Activated T-cell treated with anti-CD3 and anti-CD28 coated beads, Interleukin-2, amount 50 U/mL, for 4 hours (primary cell): Measurements from ENCODE around the gene DDX6. TPM values are rescaled to one million over a fixed set of nuclear protein-coding genes. Genes with fewer than 3 reads are reported as not detected.
"Not testable (repeated sequence)": the region's sequence is repeated elsewhere in the genome, so short reads cannot be mapped to it uniquely, and the experiment has no call there.

ENCODE experiments used
- ATAC-seq, 2 donors: fragments of 200-7000 bp; cut with Tn5 transposase; one replicate each; pipeline ENCODE4 v1.10.0; 2021
- DNase-seq: peaks from one replicate; pipeline ENCODE4 v3.0.0-alpha.2; 2020
- H3K27me3 Mint-ChIP-seq: one replicate; pipeline ENCODE4 v1.8.0; 2021; ENCODE audit warnings: low read depth, mixed read lengths
- H3K36me3 Mint-ChIP-seq: one replicate; pipeline ENCODE4 v1.8.0; 2022; ENCODE audit warnings: mixed read lengths; ENCODE audit not compliant: insufficient read depth
- H3K4me1 Mint-ChIP-seq: one replicate; pipeline ENCODE4 v1.8.0; 2021; ENCODE audit warnings: low read depth, mixed read lengths
- H3K4me3 Mint-ChIP-seq: one replicate; pipeline ENCODE4 v1.8.0; 2021; ENCODE audit warnings: mild to moderate bottlenecking, moderate library complexity, mixed read lengths
- H3K9me3 Mint-ChIP-seq: one replicate; pipeline ENCODE4 v1.8.0; 2021; ENCODE audit warnings: mixed read lengths
- total RNA-seq, 3 donors: library from RNA; stranded (reverse); gene quantifications; one replicate each; pipeline ENCODE4 v1.2.1, GENCODE V29; 2021

The DDX6 gene
- total RNA-seq, 3 donors from 2014 or later: 121 to 147 (median 132) TPM

- no peak for DNase-seq
- Mint-ChIP-seq H3K36me3 (no peaks in the 10 kb centered on the region), H3K4me3 (no peak overlapping the region), H3K9me3 (no peaks in the 10 kb centered on the region), H3K4me1 (peaks cover 1% of the 10 kb centered on the region), H3K27me3 (no peaks in the 10 kb centered on the region)
- no peak for ATAC-seq
These were observed 50.1 kb downstream of the DDX6 start for GRCh38 chr11:118740892-118741291.

GRCh38 chr11:118735203-118735602, 55.8 kb downstream of the DDX6 start:
- Mint-ChIP-seq H3K4me3 (no peak overlapping the region), H3K4me1 (no peaks in the 10 kb centered on the region), H3K27me3 (peaks cover 3% of the 10 kb centered on the region), H3K9me3 (no peaks in the 10 kb centered on the region), H3K36me3 (no peaks in the 10 kb centered on the region)
- DNase-seq (no peak), ATAC-seq (no peak)

- Mint-ChIP-seq H3K36me3 (no peaks in the 10 kb centered on the region), H3K4me1 (no peaks in the 10 kb centered on the region), H3K4me3 (no peak overlapping the region), H3K27me3 (peaks cover 3% of the 10 kb centered on the region), H3K9me3 (no peaks in the 10 kb centered on the region)
- no peak for ATAC-seq
- DNase-seq: no peak
These were observed 56.9 kb downstream of the DDX6 start for GRCh38 chr11:118734031-118734430.

GRCh38 chr11:118729753-118730152, 61.2 kb downstream of the DDX6 start:
- ATAC-seq, H3K36me3 Mint-ChIP-seq, H3K4me1 Mint-ChIP-seq, H3K9me3 Mint-ChIP-seq, H3K27me3 Mint-ChIP-seq, DNase-seq, H3K4me3 Mint-ChIP-seq: not testable (repeated sequence)

GRCh38 chr11:118728112-118728511, 62.9 kb downstream of the DDX6 start:
- H3K9me3 Mint-ChIP-seq, H3K27me3 Mint-ChIP-seq, H3K36me3 Mint-ChIP-seq, H3K4me1 Mint-ChIP-seq, DNase-seq, H3K4me3 Mint-ChIP-seq, ATAC-seq: not testable (repeated sequence)

- DNase-seq, ATAC-seq, H3K9me3 Mint-ChIP-seq, H3K4me3 Mint-ChIP-seq, H3K27me3 Mint-ChIP-seq, H3K36me3 Mint-ChIP-seq, H3K4me1 Mint-ChIP-seq: not testable (repeated sequence)
These were observed 63.3 kb downstream of the DDX6 start for GRCh38 chr11:118727721-118728066.

GRCh38 chr11:118727001-118727720, 63.8 kb downstream of the DDX6 start:
- not testable (repeated sequence) for H3K4me1 Mint-ChIP-seq, H3K4me3 Mint-ChIP-seq, H3K36me3 Mint-ChIP-seq, DNase-seq, H3K27me3 Mint-ChIP-seq, H3K9me3 Mint-ChIP-seq, ATAC-seq

GRCh38 chr11:118721478-118722015, 69.4 kb downstream of the DDX6 start:
- H3K4me1 Mint-ChIP-seq, DNase-seq, ATAC-seq, H3K4me3 Mint-ChIP-seq, H3K9me3 Mint-ChIP-seq, H3K36me3 Mint-ChIP-seq, H3K27me3 Mint-ChIP-seq: not testable (repeated sequence)

GRCh38 chr11:118720740-118721139, 70.2 kb downstream of the DDX6 start:
- H3K36me3 Mint-ChIP-seq, DNase-seq, H3K4me3 Mint-ChIP-seq, H3K4me1 Mint-ChIP-seq, ATAC-seq, H3K9me3 Mint-ChIP-seq, H3K27me3 Mint-ChIP-seq: not testable (repeated sequence)

- ATAC-seq, H3K36me3 Mint-ChIP-seq, H3K27me3 Mint-ChIP-seq, DNase-seq, H3K4me3 Mint-ChIP-seq, H3K4me1 Mint-ChIP-seq, H3K9me3 Mint-ChIP-seq: not testable (repeated sequence)
These were observed 70.9 kb downstream of the DDX6 start for GRCh38 chr11:118720078-118720477.

GRCh38 chr11:118718562-118718961, 72.4 kb downstream of the DDX6 start:
- DNase-seq, H3K36me3 Mint-ChIP-seq, H3K27me3 Mint-ChIP-seq, H3K4me1 Mint-ChIP-seq, H3K9me3 Mint-ChIP-seq, H3K4me3 Mint-ChIP-seq, ATAC-seq: not testable (repeated sequence)

GRCh38 chr11:118717733-118718132, 73.2 kb downstream of the DDX6 start:
- not testable (repeated sequence) for ATAC-seq, H3K27me3 Mint-ChIP-seq

GRCh38 chr11:118717221-118717620, 73.7 kb downstream of the DDX6 start:
- H3K9me3 Mint-ChIP-seq, ATAC-seq, H3K36me3 Mint-ChIP-seq, DNase-seq, H3K27me3 Mint-ChIP-seq, H3K4me3 Mint-ChIP-seq, H3K4me1 Mint-ChIP-seq: not testable (repeated sequence)

More at GRCh38 chr11:118717733-118718132, 73.2 kb downstream of the DDX6 start:
- H3K9me3 Mint-ChIP-seq, H3K36me3 Mint-ChIP-seq, DNase-seq, H3K4me3 Mint-ChIP-seq, H3K4me1 Mint-ChIP-seq: not testable (repeated sequence)

- no peak for ATAC-seq
- no peak for DNase-seq
- H3K4me1 Mint-ChIP-seq: peaks cover 4% of the 10 kb centered on the region
These were observed 75.1 kb downstream of the DDX6 start for GRCh38 chr11:118715837-118716260.

GRCh38 chr11:118715245-118715831, 75.6 kb downstream of the DDX6 start:
- peaks cover 4% of the 10 kb centered on the region for H3K4me1 Mint-ChIP-seq
- H3K9me3 Mint-ChIP-seq: no peaks in the 10 kb centered on the region
- H3K36me3 Mint-ChIP-seq: no peaks in the 10 kb centered on the region
- no peak for DNase-seq
- no peak for ATAC-seq
- H3K27me3 Mint-ChIP-seq: no peaks in the 10 kb centered on the region
- no peak overlapping the region for H3K4me3 Mint-ChIP-seq

More at GRCh38 chr11:118715837-118716260, 75.1 kb downstream of the DDX6 start:
- no peak overlapping the region for H3K4me3 Mint-ChIP-seq
- H3K9me3 Mint-ChIP-seq: no peaks in the 10 kb centered on the region
- no peaks in the 10 kb centered on the region for H3K27me3 Mint-ChIP-seq
- H3K36me3 Mint-ChIP-seq: no peaks in the 10 kb centered on the region
